K562 (cell line): ENCODE results near the gene SHLD1. TPM values are rescaled to one million over a fixed set of nuclear protein-coding genes. Genes with fewer than 3 reads are reported as not detected.

ENCODE experiments used
- CSDE1 ChIP-seq, 2 experiments: fragments of 450-650 bp; IDR thresholded peaks; 2 replicates each; pipeline ENCODE4 v1.6.1; 2016; ENCODE audit warnings: mild to moderate bottlenecking in 1 of 2
- DPF2 ChIP-seq: fragments of 450-650 bp; IDR thresholded peaks from 2 replicates; pipeline ENCODE4 v1.6.1; 2016
- EP300 ChIP-seq: IDR thresholded peaks from 2 replicates; pipeline ENCODE4 v1.6.1; 2012; ENCODE audit warnings: low read length, improper control_type of control experiment
- JUN ChIP-seq, 2 experiments: sonication (generic) in 1 of 2; formaldehyde crosslinking in 1 of 2; IDR thresholded peaks; 2 replicates each; pipeline versions ENCODE4 v1.6.1 to v1.8.0; 2012 to 2022; ENCODE audit warnings: borderline replicate concordance in 2 of 2, mild to moderate bottlenecking in 2 of 2, improper control_type of control experiment in 1 of 2, low read depth in 1 of 2, low read length in 1 of 2, missing genetic modification reagents in 1 of 2
- LEF1 ChIP-seq: fragments of 450-650 bp; IDR thresholded peaks from 2 replicates; pipeline ENCODE4 v1.6.1; 2016; ENCODE audit warnings: mild to moderate bottlenecking
- RCOR1 ChIP-seq, 2 experiments: IDR thresholded peaks; 2 replicates each; pipeline ENCODE4 v1.6.1; 2012; ENCODE audit warnings: low read depth in 2 of 2, low read length in 2 of 2, borderline replicate concordance in 1 of 2, improper control_type of control experiment in 1 of 2
- SMAD2 ChIP-seq: fragments of 150-350 bp; IDR thresholded peaks from 2 replicates; pipeline ENCODE4 v1.6.1; 2014; ENCODE audit warnings: low read depth, mild to moderate bottlenecking, low read length
- TCF3 ChIP-seq: sonication (generic); formaldehyde crosslinking; IDR thresholded peaks from 2 replicates; pipeline ENCODE4 v1.4.0; 2020; ENCODE audit warnings: mild to moderate bottlenecking, missing genetic modification reagents
- TCF7 ChIP-seq: sonication (generic); IDR thresholded peaks from 2 replicates; pipeline ENCODE4 v1.6.1; 2016; ENCODE audit warnings: antibody characterized with exemption, borderline replicate concordance
- TEAD4 ChIP-seq, 2 experiments: sonication (generic) in 1 of 2; formaldehyde crosslinking in 1 of 2; IDR thresholded peaks; 2 replicates each; pipeline versions ENCODE4 v1.6.1 to v1.8.0; 2012 to 2022; ENCODE audit warnings: borderline replicate concordance in 1 of 2, inconsistent platforms in 1 of 2, low read length in 1 of 2, mild to moderate bottlenecking in 1 of 2, missing genetic modification reagents in 1 of 2
- ZNF778 ChIP-seq: fragments of 450-650 bp; formaldehyde crosslinking; IDR thresholded peaks from 2 replicates; pipeline ENCODE4 v1.4.0; 2020; ENCODE audit warnings: mild to moderate bottlenecking, moderate library complexity
- polyA plus RNA-seq, 8 experiments: library from polyadenylated mRNA; depleted of rRNA in 4 of 8; stranded (reverse) in 5 of 8; unstranded in 3 of 8; fragments of >200 nt; fragmentation: Nextera tagmentation in 2 of 8; fragmentation: Illumina TruSeq in 1 of 8; extraction: Ambion mirVana in 2 of 8; extraction: Trizol in 1 of 8; gene quantifications; 2 replicates each; pipeline versions ENCODE4 v1.2.1 to v1.2.3, GENCODE V29; 2011 to 2014; ENCODE audit warnings: inconsistent platforms in 1 of 8, missing spikeins in 1 of 8
- total RNA-seq, 7 experiments: library from RNA; depleted of rRNA in 6 of 7; stranded (reverse); fragments of >200 nt in 6 of 7; fragmentation: Illumina TruSeq in 2 of 7; extraction: Trizol in 2 of 7; gene quantifications; 2 replicates each; pipeline versions ENCODE4 v1.2.1 to v1.2.3, GENCODE V29; 2011 to 2021; ENCODE audit warnings: low replicate concordance in 1 of 7
- TF ChIP-seq, protein P1 (sequence below): IDR thresholded peaks from 2 replicates; pipeline ENCODE4 v1.6.1; 2011; ENCODE audit warnings: borderline replicate concordance, low read depth, mild to moderate bottlenecking, moderate library complexity, low read length; ENCODE audit not compliant: insufficient read depth, poor library complexity, severe bottlenecking
- TF ChIP-seq, protein P2 (sequence below): fragments of 450-650 bp; IDR thresholded peaks from 2 replicates; pipeline ENCODE4 v1.6.1; 2016; ENCODE audit warnings: mild to moderate bottlenecking, moderate library complexity
- TF ChIP-seq, protein P3 (sequence below): fragments of 250-450 bp; sonication (Bioruptor Pico); IDR thresholded peaks from 2 replicates; pipeline ENCODE4 v1.5.0; 2021

Gene SHLD1
- total and polyA plus RNA-seq, 9 of the 15 experiments (the other 6 are each of a cell fraction or from before 2014, with no cell fraction given): 3.7 to 21.6 (median 8.2) TPM

DNA sequence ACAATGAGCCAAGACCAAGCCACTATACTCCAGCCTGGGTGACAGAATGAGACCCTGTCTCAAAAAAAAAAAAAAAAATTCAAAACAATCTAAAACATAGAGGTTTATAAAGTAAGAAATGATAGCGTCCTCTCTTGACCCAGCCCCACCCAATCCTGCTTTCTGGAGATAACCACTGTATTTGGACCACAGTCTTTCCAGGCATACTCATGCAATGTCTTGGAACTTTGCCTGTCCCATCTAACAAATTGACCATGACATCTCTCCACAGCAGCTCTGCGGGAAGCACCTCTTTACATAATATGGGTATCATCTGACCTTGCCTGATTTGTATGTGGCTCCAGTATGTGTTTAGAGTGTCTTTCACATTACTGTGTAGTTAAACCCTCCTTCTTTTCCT lies 9.1 kb upstream of the SHLD1 start (continued):
- TF ChIP-seq, protein P1, sequence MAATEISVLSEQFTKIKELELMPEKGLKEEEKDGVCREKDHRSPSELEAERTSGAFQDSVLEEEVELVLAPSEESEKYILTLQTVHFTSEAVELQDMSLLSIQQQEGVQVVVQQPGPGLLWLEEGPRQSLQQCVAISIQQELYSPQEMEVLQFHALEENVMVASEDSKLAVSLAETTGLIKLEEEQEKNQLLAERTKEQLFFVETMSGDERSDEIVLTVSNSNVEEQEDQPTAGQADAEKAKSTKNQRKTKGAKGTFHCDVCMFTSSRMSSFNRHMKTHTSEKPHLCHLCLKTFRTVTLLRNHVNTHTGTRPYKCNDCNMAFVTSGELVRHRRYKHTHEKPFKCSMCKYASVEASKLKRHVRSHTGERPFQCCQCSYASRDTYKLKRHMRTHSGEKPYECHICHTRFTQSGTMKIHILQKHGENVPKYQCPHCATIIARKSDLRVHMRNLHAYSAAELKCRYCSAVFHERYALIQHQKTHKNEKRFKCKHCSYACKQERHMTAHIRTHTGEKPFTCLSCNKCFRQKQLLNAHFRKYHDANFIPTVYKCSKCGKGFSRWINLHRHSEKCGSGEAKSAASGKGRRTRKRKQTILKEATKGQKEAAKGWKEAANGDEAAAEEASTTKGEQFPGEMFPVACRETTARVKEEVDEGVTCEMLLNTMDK: no peak
- peak; percentile 90 for TF ChIP-seq TCF3
- peak; percentile 86 for TF ChIP-seq EP300
- TF ChIP-seq JUN (IDR thresholded peaks at IDR 0.05; ENCODE audit: borderline replicate concordance, low read depth, low read length): 0 out of 2 replicates have a peak, but pooled peaks have one; percentile 10
- no peak for TF ChIP-seq JUN (CRISPR knock-in tag; IDR thresholded peaks at IDR 0.05; ENCODE audit: borderline replicate concordance)
- TF ChIP-seq CSDE1 (IDR thresholded peaks at IDR 0.05): no peak
- TF ChIP-seq TCF7: no peak
- no peak; the same call in 1 of the 2 replicates for TF ChIP-seq LEF1
- peak; percentile 77 to 89; a peak in 3 of 4 replicates for TF ChIP-seq RCOR1 (IDR thresholded peaks at IDR 0.05; ENCODE audit: borderline replicate concordance in 1 of 2, low read depth in 2 of 2, low read length in 2 of 2)
- TF ChIP-seq, protein P2, sequence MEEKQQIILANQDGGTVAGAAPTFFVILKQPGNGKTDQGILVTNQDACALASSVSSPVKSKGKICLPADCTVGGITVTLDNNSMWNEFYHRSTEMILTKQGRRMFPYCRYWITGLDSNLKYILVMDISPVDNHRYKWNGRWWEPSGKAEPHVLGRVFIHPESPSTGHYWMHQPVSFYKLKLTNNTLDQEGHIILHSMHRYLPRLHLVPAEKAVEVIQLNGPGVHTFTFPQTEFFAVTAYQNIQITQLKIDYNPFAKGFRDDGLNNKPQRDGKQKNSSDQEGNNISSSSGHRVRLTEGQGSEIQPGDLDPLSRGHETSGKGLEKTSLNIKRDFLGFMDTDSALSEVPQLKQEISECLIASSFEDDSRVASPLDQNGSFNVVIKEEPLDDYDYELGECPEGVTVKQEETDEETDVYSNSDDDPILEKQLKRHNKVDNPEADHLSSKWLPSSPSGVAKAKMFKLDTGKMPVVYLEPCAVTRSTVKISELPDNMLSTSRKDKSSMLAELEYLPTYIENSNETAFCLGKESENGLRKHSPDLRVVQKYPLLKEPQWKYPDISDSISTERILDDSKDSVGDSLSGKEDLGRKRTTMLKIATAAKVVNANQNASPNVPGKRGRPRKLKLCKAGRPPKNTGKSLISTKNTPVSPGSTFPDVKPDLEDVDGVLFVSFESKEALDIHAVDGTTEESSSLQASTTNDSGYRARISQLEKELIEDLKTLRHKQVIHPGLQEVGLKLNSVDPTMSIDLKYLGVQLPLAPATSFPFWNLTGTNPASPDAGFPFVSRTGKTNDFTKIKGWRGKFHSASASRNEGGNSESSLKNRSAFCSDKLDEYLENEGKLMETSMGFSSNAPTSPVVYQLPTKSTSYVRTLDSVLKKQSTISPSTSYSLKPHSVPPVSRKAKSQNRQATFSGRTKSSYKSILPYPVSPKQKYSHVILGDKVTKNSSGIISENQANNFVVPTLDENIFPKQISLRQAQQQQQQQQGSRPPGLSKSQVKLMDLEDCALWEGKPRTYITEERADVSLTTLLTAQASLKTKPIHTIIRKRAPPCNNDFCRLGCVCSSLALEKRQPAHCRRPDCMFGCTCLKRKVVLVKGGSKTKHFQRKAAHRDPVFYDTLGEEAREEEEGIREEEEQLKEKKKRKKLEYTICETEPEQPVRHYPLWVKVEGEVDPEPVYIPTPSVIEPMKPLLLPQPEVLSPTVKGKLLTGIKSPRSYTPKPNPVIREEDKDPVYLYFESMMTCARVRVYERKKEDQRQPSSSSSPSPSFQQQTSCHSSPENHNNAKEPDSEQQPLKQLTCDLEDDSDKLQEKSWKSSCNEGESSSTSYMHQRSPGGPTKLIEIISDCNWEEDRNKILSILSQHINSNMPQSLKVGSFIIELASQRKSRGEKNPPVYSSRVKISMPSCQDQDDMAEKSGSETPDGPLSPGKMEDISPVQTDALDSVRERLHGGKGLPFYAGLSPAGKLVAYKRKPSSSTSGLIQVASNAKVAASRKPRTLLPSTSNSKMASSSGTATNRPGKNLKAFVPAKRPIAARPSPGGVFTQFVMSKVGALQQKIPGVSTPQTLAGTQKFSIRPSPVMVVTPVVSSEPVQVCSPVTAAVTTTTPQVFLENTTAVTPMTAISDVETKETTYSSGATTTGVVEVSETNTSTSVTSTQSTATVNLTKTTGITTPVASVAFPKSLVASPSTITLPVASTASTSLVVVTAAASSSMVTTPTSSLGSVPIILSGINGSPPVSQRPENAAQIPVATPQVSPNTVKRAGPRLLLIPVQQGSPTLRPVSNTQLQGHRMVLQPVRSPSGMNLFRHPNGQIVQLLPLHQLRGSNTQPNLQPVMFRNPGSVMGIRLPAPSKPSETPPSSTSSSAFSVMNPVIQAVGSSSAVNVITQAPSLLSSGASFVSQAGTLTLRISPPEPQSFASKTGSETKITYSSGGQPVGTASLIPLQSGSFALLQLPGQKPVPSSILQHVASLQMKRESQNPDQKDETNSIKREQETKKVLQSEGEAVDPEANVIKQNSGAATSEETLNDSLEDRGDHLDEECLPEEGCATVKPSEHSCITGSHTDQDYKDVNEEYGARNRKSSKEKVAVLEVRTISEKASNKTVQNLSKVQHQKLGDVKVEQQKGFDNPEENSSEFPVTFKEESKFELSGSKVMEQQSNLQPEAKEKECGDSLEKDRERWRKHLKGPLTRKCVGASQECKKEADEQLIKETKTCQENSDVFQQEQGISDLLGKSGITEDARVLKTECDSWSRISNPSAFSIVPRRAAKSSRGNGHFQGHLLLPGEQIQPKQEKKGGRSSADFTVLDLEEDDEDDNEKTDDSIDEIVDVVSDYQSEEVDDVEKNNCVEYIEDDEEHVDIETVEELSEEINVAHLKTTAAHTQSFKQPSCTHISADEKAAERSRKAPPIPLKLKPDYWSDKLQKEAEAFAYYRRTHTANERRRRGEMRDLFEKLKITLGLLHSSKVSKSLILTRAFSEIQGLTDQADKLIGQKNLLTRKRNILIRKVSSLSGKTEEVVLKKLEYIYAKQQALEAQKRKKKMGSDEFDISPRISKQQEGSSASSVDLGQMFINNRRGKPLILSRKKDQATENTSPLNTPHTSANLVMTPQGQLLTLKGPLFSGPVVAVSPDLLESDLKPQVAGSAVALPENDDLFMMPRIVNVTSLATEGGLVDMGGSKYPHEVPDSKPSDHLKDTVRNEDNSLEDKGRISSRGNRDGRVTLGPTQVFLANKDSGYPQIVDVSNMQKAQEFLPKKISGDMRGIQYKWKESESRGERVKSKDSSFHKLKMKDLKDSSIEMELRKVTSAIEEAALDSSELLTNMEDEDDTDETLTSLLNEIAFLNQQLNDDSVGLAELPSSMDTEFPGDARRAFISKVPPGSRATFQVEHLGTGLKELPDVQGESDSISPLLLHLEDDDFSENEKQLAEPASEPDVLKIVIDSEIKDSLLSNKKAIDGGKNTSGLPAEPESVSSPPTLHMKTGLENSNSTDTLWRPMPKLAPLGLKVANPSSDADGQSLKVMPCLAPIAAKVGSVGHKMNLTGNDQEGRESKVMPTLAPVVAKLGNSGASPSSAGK: no peak
- TF ChIP-seq SMAD2: no peak
- TF ChIP-seq, protein P3, sequence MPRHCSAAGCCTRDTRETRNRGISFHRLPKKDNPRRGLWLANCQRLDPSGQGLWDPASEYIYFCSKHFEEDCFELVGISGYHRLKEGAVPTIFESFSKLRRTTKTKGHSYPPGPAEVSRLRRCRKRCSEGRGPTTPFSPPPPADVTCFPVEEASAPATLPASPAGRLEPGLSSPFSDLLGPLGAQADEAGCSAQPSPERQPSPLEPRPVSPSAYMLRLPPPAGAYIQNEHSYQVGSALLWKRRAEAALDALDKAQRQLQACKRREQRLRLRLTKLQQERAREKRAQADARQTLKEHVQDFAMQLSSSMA (CRISPR knock-in tag): no peak
- no peak for TF ChIP-seq ZNF778 (CRISPR knock-in tag)
- peak; percentile 81 for TF ChIP-seq DPF2
- TF ChIP-seq TEAD4 (IDR thresholded peaks at IDR 0.05; ENCODE audit: low read length): peak; percentile 84
- no peak for TF ChIP-seq TEAD4 (CRISPR knock-in tag; IDR thresholded peaks at IDR 0.05; ENCODE audit: borderline replicate concordance)
